ENCODE measurements around the gene TBC1D3B. TPM values are rescaled to one million over a fixed set of nuclear protein-coding genes. Genes with fewer than 3 reads are reported as not detected.
"Not testable (repeated sequence)": the region's sequence is repeated elsewhere in the genome, so short reads cannot be mapped to it uniquely, and the experiment has no call there.

TBC1D3B gene
- polyA plus RNA-seq, 3 donors, result 6.9 to 18.7 (median 8.6) TPM

DNA sequence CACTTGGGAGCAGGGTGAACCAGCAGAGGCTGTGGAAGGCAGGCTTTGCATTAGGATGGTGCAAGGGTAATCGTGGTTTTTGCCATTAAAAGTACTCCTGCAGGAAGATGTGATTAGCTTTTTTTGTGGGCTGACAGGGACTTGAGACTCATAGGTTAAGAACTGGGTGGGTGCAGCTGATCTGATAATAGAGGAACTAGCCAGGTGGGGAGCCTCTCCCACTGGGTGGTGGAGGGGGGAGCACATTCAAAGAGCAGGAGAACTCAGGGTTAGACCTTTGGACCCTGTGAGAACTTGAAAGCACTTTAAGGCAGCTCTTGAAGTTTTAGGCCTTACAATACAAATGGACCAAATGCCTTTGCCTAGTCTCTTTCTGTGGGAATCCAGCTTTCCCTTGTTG, 40.4 kb downstream of the TBC1D3B start:
- DNase-seq (ENCODE audit: extremely low read depth in 1 of 11, low read depth in 9 of 11, low spot score in 4 of 11), result no peak

DNA sequence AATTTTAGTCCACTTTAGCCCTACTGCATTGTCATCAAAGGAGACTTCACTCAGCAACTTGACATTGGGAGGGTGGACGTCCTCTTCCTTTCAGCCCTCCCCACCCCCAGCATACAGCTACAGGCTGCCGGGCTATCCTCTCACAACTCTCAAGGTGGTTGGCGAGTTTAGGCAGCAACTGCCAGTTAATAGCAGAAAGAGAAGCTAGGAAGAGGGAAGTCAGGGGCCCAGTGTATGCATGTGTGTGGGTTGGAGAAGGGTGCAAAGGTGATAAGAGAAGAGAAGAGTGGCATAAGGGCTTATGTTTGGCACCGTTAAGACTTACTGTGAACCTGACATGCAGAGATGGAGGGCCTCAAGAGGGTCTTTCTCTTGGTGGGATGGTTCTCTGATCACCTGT, 41.0 kb downstream of the TBC1D3B start:
- no peak for DNase-seq (ENCODE audit: extremely low read depth in 1 of 11, low read depth in 9 of 11, low spot score in 4 of 11)

DNA sequence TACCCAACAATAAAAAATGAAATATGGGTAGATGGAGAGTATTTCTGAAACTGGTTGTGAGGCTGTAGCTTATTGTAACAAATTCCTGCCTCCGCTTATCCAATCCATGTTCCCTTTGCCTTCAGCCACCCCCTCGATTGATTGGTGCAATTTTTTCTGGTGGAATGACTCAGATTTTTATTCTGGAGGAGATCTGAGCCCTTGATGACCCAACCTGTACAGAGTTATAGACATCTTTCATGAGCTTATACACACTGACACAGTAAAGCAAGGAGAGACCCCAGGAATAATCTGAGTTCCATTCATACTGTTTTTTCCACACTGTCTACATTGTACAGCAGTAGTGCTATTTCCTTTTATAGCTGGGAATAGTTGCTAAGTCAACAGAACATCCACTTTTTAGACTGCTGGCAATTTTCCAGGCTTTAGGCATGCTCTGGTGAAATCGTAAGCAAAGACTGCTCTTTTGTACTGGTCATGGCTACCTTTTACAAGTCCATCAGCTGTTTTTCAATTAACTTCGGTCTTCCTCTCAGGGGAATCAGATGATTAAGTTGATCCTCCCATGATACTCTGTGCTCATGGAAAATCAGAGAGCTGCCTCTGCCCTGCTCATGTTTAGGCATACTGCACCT, 42.7 kb downstream of the TBC1D3B start:
- peak in 9 of 11 donors; percentile 8 to 79 (median 39) for DNase-seq (ENCODE audit: extremely low read depth in 1 of 11, low read depth in 9 of 11, low spot score in 4 of 11)

DNA sequence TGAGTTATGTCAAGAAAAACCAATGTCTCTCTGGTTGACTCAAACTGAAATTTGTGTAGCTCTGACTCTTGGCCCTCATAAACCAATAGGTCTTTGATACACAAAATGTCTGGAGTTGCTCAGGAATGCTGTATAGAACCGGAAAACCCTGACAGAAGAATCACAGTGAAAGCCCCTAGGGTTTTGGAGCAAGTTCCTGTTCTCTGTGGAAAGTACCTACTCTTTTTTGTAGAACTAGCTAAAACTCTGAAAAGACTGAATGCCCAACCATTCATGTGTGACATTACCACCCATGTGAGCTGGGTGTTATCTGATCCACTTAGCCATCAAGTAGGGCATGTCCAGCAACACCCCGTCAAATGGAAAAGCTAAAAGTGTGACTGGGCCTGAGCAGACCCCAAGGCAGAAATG, 44.0 kb downstream of the TBC1D3B start:
- peak in 1 of 11 donors; percentile 37 for DNase-seq (ENCODE audit: extremely low read depth in 1 of 11, low read depth in 9 of 11, low spot score in 4 of 11)

DNA sequence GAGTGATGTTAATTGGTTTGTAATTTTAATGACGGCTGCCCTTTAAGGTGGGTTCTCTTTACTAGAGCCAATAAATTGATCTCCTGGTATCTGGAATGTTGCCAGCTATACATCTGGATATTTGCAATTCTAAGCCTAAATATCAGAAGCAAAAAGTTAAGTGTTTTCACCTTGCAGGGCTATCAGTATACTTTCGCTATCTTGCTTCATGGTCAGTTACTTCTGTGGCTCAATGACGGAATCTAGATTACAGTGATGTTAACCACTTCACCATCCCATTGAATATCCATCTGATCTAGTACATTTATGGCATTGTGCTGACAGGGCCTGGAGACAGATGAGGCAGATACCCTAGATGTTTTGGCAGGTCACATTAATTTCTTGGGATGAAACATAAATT, 44.5 kb downstream of the TBC1D3B start:
- DNase-seq (ENCODE audit: extremely low read depth in 1 of 11, low read depth in 9 of 11, low spot score in 4 of 11), result no peak

DNA sequence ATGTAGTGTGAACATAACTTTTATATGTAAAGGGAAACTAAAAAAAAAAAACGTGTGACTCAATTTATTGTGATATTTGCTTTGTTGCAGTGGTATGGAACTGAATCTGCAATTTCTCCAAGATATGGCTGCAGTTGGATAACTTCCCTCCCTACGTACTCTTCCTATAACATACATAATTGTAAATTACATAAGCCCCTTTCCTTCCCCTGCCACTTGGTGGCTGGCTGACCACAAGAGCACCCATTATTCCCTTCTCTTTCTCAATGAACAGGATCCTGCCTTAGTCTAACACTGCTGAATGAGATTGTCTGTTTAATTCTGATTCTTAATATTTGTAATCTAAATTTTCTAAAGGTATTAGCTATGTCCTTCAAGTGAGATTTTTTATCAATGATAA, 45.0 kb downstream of the TBC1D3B start:
- no peak for DNase-seq (ENCODE audit: extremely low read depth in 1 of 11, low read depth in 9 of 11, low spot score in 4 of 11)

DNA sequence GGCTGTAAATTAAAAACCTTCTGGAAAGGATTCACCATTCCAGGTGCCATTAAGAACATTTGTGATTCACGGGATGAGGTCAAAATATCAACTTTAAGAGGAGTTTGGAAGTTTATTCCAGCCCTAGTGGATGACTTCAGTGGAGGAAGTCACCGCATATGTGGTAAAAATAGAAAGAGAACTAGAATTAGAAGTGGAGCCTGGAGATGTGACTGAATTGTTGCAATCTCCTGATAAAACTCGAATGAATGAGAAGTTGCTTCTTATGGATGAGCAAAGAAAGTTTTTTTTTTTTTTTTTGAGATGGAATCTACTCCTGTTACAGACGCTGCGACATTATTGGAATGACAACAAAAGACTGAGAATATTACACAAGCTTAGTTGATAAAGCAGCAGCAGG, 46.1 kb downstream of the TBC1D3B start:
- no peak for DNase-seq (ENCODE audit: extremely low read depth in 1 of 11, low read depth in 9 of 11, low spot score in 4 of 11)

DNA sequence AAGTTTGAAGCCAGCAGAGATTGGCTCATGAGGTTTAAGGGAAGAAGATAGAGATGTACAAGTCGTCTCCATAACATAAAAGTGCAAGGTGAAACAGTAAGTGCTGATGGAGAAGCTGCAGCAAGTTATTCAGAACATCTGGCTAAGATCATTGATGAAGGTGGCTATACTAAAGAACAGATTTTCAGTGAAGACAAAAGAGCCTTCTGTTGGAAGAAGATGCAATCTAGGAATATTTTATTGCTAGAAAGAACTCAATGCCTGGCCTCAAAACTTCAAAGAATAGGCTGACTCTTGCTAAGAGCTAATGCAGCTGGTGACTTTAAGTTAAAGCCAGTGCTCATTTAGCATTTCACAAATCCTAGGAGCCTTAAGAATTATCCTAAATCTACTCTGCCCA, 46.8 kb downstream of the TBC1D3B start:
- DNase-seq (ENCODE audit: extremely low read depth in 1 of 11, low read depth in 9 of 11, low spot score in 4 of 11), result no peak

DNA sequence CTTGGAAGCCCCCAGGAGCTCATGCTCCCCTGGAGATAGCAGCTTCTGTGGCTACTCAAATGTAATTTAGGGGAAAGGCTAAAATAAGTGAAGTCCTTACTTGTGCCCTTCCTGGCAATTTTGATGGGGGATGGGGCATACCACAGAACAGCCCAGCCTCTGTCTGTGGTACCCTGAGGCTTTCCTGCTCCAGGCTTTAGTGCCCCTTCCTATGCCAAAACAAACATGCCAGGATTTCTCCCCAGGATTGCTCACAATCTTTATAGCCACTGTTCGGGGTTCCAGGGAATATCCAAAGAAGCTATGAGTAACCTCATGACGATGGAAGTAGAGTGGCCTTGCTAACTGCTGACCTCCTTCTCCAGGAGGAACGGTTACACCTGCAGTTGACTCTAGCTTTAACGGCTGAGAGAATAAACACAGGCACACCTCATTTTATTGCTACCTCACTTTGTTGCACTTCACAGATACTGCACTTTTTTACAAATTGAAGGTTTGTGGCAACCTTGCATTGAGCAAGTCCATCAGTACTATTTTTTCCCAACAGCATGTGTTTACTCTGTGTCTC, 47.9 kb downstream of the TBC1D3B start:
- no peak for DNase-seq (ENCODE audit: extremely low read depth in 1 of 11, low read depth in 9 of 11, low spot score in 4 of 11)

DNA sequence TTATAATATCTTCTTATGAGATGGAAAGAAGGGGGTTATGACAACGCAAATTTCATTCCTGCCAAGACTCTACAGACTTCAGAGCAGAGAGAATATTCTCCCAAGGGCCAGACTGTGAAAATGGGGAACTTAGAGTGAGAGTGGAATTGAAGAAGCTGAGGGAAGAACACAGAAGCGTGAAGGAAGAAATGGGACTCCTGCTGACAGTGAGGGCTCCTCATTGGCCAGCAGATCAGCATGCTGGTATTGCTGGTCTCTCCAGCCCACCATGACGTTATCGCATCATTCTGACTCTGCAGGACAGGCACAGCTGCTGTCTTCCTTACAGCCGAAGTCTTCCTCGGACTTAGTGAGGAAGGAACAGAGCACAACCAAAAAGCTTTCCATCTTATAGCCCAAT, 48.5 kb downstream of the TBC1D3B start:
- DNase-seq (ENCODE audit: extremely low read depth in 1 of 11, low read depth in 9 of 11, low spot score in 4 of 11), result no peak

DNA sequence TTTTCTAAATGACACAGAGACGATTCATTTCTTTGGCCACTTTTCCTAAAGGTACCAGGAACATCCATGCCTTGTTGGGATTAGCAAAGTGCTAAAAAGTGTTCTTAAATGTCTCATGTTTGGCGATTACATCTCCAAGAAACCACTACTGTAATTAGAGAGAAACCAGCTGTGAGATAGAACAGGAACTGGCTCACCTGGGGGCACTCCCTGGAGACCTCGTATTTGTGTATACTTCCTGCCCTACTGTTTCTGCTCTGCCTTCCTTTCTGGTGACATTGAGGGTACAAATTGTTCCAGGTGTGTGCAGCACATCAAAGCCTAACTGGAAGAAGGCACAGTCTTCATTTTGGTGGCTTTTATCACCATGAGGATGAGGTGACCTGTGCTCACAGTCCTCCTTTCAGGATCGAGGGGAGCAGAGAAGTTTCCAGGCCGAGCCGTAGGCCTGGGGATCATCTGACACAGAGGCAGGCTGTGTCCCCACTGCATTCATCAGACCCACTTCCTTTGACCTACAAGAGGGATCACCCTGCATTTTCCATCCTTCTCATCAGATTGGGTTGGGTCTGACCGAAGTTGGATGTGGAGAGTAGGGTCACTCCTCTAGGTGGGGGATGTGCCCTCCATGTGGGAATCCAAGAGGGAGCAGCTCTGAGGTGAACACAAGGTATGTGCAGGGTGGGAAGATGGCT, 49.1 kb downstream of the TBC1D3B start:
- no peak for DNase-seq (ENCODE audit: extremely low read depth in 1 of 11, low read depth in 9 of 11, low spot score in 4 of 11)

DNA sequence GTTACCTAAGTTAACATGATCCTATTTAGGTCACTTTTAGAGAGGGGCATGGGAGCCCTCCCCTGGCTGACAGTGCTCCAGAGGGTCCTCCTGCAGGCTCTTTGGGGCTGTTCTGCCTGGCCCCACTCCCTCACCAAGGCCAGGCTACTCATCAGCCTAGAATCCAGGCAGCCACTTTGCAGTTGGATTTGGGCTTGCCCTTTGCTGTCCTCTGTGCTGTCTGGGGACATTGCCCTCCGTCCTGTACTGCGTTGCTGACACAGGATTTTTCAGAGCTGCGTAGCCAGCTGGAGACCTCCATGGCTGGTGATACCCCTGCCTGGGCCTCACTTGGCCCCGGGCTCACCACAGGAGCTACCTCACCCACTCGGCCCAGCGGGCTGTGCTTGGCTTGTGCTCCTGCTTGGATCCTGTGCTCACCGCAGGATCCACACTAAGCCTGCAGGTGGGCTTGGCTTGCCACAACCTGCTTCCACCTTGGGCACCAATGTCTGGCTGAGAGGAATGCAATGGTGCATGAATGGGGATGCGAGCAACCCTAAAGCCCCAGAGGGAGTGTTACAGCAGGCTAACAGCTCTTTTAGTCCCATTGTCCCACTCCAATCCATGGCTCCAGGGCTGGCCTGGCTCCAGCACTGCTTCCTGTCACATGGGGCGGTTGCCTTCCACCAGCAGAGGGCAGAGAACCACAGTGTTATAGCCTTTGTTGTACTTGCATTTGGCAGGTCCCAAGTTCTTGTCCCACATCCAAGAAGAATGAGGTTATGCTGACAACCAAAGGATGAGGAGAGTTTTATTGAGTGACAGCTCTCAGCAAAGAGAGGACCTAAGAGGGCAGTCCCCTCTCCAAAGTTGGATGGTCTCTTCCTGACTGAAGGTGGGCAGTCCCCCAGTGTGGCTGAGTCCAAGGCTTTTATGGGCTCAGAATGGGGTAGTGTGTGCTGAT, 51.3 kb downstream of the TBC1D3B start:
- no peak for DNase-seq (ENCODE audit: extremely low read depth in 1 of 11, low read depth in 9 of 11, low spot score in 4 of 11)

DNA sequence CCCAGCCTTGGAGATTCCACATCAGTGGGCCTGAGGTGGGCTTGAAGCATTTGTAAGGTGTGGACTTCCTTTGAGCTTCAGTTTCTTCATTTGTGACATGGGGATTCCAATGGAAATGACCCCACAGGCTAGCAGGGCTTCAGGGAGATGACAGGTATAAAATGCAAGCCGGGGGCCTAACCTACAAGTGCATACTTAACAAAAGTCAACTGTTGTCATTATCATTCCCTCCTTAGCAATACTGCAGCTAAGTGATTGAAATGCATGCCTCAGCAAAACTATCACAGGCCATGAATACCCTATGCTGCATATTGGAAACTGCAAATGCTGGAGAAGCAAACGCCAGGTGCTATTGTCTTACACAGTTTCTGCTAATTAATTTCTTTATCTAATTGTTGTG, 53.0 kb downstream of the TBC1D3B start:
- no peak for DNase-seq (ENCODE audit: extremely low read depth in 1 of 11, low read depth in 9 of 11, low spot score in 4 of 11)

DNA sequence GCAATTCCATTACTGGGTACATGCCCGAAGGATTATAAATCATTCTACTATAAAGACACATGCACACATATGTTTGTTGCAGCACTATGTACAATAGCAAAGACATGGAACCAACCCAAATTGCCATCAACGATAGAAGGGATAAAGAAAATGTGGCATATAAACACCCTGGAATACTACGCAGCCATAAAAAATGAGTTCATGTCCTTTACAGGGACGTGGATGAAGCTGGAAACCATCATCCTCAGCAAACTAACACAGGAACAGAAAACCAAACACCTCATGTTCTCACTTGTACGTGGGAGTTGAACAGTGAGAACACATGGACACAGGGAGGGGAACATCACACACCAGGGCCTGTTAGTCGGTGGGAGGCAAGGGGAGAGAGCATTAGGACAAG, 55.3 kb downstream of the TBC1D3B start:
- not testable (repeated sequence) for DNase-seq (ENCODE audit: extremely low read depth in 1 of 11, low read depth in 9 of 11, low spot score in 4 of 11)

DNA sequence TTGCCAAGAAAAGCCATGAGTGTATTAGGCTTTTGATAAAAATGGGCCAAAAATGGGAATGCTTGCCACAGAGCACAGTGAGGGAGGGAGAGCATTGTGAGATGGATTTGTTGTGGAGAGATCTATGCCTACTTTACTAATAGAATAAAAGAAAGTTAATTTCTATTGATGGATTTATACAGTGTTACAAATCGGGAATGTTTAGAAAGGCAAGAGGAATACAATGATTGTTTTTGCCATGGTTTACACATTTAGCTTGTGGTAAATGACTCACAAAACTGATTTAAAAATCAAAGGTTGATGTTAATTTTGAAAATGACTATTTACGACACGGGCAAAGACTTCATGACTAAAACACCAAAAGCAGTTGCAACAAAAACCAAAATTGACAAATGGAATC, 56.2 kb downstream of the TBC1D3B start:
- no peak for DNase-seq (ENCODE audit: extremely low read depth in 1 of 11, low read depth in 9 of 11, low spot score in 4 of 11)

DNA sequence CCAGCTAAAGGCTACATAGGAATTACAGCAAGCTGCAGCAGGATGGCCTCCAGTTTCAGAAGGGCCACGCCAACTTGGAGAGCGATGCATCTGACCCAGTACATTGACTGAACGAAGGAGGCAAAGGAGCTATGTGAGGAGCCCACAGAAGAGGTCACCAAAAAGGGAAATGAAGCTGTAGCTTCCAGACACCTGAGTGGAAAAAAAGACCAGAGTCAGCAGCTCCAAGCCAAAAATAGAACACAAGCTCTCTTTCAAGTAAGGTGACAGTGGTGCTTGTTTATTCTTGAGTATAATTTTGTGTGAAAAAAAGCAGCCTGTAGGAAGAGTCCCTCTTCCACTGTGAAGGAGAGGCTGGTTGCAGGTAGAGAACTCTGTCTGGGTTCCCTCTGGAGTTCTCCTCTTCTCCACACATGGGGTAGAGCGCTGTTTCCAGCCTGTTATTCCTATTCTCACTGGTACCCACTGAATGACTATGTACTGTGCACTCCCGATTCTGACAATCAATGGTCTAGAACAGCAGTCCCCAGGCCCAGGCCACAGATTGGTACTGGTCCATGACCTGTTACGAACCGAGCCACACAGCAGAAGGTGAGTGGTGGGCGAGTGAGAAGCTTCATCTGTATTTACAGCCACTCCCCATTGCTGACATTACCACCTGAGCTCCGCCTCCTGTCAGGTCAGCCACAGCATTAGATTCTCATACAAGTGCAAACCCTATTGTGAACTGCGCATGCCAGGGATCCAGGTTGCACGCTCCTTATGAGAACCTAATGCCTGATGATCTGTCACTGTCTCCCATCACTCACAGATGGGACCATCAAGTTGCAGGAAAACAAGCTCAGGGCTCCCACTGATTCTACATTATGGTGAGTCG, 57.7 kb downstream of the TBC1D3B start:
- no peak for DNase-seq (ENCODE audit: extremely low read depth in 1 of 11, low read depth in 9 of 11, low spot score in 4 of 11)

DNA sequence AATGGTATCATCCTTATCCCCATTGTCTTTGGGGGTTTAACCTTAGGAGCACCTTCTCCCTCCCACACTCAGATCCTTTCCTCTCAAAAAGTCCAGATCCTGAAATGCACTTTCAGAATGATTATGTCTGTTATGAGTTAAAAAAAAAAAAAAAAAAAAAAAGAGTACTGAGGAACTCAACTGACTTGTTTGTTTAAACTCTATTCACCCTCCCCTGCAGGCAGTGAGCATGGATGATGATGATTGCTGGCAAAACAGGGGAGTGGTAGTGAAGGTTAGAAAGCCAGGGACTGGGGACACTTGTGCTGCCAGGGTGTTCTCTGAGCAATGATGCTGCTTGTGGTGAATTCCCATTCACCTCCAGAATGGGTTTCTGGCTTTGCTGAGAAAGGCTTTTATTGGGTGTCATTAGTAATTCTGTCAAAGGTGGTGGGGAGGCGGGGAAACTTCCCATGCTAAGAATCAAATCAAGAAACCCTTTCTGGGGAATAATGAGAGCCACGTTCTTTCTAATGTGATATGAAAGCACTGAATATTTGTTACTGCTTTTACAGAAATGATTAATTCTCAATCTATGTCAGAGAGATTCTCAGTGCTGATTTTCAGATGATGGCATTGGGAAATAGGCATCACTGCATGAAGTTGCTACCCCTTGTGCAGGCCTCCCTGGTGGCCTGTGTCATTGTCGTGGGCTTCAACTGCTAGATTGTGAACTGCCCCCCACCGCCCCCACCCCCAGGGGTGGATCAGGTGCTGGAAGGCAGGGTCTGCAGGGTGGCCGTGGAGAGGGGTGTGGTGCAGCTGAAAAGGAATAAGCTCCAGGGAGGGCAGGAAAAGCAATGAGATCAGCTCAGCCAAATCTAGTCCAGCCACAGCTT, 58.7 kb downstream of the TBC1D3B start:
- DNase-seq (ENCODE audit: extremely low read depth in 1 of 11, low read depth in 9 of 11, low spot score in 4 of 11), result no peak

Measured in renal cortex interstitium (tissue), 11 donors.